ENCODE results near the gene LONRF2. TPM values are rescaled to one million over a fixed set of nuclear protein-coding genes. Genes with fewer than 3 reads are reported as not detected.
"Not testable (repeated sequence)": the region's sequence is repeated elsewhere in the genome, so short reads cannot be mapped to it uniquely, and the experiment has no call there.

Gene LONRF2
- polyA plus RNA-seq, 2 of the 4 experiments (the other 2 are of a cell fraction) = 4.8 to 17.9 TPM

DNA sequence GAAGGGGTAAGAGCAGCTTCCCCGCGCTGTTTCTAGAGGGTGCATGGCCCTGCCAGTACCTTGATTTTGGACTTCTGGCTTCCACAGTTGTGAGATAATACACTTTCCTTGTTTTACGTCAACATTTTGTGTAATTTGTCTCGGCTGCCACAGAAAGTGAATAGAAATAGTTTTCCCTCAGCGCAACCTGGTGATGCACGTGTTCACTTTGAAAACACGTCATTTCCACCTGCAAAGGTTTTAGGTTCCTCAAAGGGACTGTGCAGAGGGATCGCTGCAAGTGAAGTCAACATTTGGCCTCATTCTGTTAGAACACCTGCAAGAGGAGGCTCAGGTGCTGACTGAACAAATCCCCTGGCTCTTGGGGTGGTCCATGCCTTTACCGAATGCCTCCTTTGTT, 71.7 kb downstream of the LONRF2 start (continued):
- no peak for TF ChIP-seq HMGXB4 (CRISPR knock-in tag; IDR thresholded peaks at IDR 0.05; ENCODE audit: borderline replicate concordance)
- no peak for TF ChIP-seq KDM1A (IDR thresholded peaks at IDR 0.05; ENCODE audit: low read depth)
- TF ChIP-seq RARB (CRISPR knock-in tag; IDR thresholded peaks at IDR 0.05) = no peak

DNA sequence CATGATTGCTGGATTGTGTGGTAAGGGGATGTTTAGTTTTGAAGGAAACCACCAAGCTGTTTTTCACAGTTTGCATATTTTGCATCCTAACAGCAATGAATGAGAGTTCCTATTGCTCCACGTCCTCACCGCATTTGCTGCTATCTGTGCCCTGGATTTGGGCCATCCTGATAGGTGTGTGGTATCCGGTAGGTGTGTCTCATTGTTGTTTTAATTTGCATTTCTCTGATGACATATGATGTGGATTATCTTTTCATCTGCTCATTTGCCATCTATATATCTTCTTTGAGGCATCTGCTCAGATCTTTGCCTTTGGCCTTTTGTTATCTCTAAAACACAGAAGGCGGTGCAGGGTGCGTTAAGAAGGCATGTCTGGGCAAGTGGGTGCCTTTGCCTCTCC, 73.3 kb downstream of the LONRF2 start:
- no peak overlapping the region for H3K27ac ChIP-seq
- no peak for FAIRE-seq
- no peaks in the 10 kb centered on the region for H3K4me1 ChIP-seq
- H3K4me3 ChIP-seq = no peak overlapping the region
- no peak for DNase-seq (ENCODE audit: low read depth in 1 of 2, low spot score in 1 of 2)
- ChIA-PET CTCF (interaction anchor here (1.4 to 4.0 kb wide), 4 partner anchors 9 to 689 kb away, joined by 5 to 38 read pairs (median 7); no protein-coding TSS in a partner anchor), POLR2A (no interaction called here)
- H3K4me2 ChIP-seq = no peak overlapping the region
- TF ChIP-seq GATA3 (IDR thresholded peaks at IDR 0.05; ENCODE audit: borderline replicate concordance) (no peak), SREBF2 (IDR thresholded peaks at IDR 0.05) (no peak), TFCP2L1 (CRISPR knock-in tag; IDR thresholded peaks at IDR 0.05) (no peak), PHF8 (IDR thresholded peaks at IDR 0.05; ENCODE audit: borderline replicate concordance, low read depth) (no peak), HEYL (CRISPR knock-in tag; IDR thresholded peaks at IDR 0.05) (no peak), JUN (IDR thresholded peaks at IDR 0.05) (no peak), MYC (IDR thresholded peaks at IDR 0.05; ENCODE audit: borderline replicate concordance, low read length) (no peak), HOXA7 (CRISPR knock-in tag; IDR thresholded peaks at IDR 0.05) (no peak), EP300 (IDR thresholded peaks at IDR 0.05) (no peak), RAD21 (conservative IDR thresholded peaks at IDR 0.05 in 1 of 2, IDR thresholded peaks at IDR 0.05 in 1 of 2) (no peak)
- TF ChIP-seq, protein P1, sequence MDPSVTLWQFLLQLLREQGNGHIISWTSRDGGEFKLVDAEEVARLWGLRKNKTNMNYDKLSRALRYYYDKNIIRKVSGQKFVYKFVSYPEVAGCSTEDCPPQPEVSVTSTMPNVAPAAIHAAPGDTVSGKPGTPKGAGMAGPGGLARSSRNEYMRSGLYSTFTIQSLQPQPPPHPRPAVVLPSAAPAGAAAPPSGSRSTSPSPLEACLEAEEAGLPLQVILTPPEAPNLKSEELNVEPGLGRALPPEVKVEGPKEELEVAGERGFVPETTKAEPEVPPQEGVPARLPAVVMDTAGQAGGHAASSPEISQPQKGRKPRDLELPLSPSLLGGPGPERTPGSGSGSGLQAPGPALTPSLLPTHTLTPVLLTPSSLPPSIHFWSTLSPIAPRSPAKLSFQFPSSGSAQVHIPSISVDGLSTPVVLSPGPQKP (IDR thresholded peaks at IDR 0.05; ENCODE audit: low read depth, low read length) = no peak
- TF ChIP-seq, protein P2, sequence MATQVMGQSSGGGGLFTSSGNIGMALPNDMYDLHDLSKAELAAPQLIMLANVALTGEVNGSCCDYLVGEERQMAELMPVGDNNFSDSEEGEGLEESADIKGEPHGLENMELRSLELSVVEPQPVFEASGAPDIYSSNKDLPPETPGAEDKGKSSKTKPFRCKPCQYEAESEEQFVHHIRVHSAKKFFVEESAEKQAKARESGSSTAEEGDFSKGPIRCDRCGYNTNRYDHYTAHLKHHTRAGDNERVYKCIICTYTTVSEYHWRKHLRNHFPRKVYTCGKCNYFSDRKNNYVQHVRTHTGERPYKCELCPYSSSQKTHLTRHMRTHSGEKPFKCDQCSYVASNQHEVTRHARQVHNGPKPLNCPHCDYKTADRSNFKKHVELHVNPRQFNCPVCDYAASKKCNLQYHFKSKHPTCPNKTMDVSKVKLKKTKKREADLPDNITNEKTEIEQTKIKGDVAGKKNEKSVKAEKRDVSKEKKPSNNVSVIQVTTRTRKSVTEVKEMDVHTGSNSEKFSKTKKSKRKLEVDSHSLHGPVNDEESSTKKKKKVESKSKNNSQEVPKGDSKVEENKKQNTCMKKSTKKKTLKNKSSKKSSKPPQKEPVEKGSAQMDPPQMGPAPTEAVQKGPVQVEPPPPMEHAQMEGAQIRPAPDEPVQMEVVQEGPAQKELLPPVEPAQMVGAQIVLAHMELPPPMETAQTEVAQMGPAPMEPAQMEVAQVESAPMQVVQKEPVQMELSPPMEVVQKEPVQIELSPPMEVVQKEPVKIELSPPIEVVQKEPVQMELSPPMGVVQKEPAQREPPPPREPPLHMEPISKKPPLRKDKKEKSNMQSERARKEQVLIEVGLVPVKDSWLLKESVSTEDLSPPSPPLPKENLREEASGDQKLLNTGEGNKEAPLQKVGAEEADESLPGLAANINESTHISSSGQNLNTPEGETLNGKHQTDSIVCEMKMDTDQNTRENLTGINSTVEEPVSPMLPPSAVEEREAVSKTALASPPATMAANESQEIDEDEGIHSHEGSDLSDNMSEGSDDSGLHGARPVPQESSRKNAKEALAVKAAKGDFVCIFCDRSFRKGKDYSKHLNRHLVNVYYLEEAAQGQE (IDR thresholded peaks at IDR 0.05) = no peak
- 75% methylated on average over 5 of the region's 5 CpGs for WGBS (ENCODE audit: missing lambda C conversion rate)
- ATAC-seq = no peak
- H3K9me3 ChIP-seq = no peaks in the 10 kb centered on the region

GRCh38 chr2:100248556-100248955, 73.7 kb downstream of the LONRF2 start:
- H3K9me3 ChIP-seq; FAIRE-seq; ATAC-seq; POLR2A ChIA-PET; DNase-seq (ENCODE audit: low read depth in 1 of 2, low spot score in 1 of 2); H3K4me3 ChIP-seq; H3K4me2 ChIP-seq; H3K4me1 ChIP-seq; H3K27ac ChIP-seq: not testable (repeated sequence)
- WGBS (ENCODE audit: missing lambda C conversion rate) = 65% methylated on average over 9 of the region's 9 CpGs
- CTCF ChIA-PET = interaction anchor here (1.4 to 2.4 kb wide), 3 partner anchors 9 to 689 kb away, joined by 5 to 7 read pairs (median 7); no protein-coding TSS in a partner anchor

- ATAC-seq = no peak
- Histone ChIP-seq H3K4me3 (no peak overlapping the region), H3K4me2 (no peak overlapping the region), H3K27ac (no peak overlapping the region), H3K4me1 (no peaks in the 10 kb centered on the region), H3K9me3 (no peaks in the 10 kb centered on the region)
- ChIA-PET CTCF (interaction anchor here (2.4 to 3.5 kb wide), 2 partner anchors 133 to 689 kb away, joined by 7 to 31 read pairs; no protein-coding TSS in a partner anchor), POLR2A (no interaction called here)
- no peak for TF ChIP-seq NPAS2 (CRISPR knock-in tag; IDR thresholded peaks at IDR 0.05; ENCODE audit: borderline replicate concordance)
- no peak for TF ChIP-seq FOSL2 (IDR thresholded peaks at IDR 0.05)
- no peak for TF ChIP-seq FOSL2 (CRISPR knock-in tag; IDR thresholded peaks at IDR 0.05)
- no peak for TF ChIP-seq BHLHE40 (IDR thresholded peaks at IDR 0.05; ENCODE audit: low read depth, low read length)
- no peak for TF ChIP-seq ZC3H11A (IDR thresholded peaks at IDR 0.05)
- no peak for TF ChIP-seq JUNB (IDR thresholded peaks at IDR 0.05)
- TF ChIP-seq, protein P3, sequence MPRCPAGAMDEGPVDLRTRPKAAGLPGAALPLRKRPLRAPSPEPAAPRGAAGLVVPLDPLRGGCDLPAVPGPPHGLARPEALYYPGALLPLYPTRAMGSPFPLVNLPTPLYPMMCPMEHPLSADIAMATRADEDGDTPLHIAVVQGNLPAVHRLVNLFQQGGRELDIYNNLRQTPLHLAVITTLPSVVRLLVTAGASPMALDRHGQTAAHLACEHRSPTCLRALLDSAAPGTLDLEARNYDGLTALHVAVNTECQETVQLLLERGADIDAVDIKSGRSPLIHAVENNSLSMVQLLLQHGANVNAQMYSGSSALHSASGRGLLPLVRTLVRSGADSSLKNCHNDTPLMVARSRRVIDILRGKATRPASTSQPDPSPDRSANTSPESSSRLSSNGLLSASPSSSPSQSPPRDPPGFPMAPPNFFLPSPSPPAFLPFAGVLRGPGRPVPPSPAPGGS (IDR thresholded peaks at IDR 0.05) = no peak
- no peak for TF ChIP-seq HOXB13 (CRISPR knock-in tag; IDR thresholded peaks at IDR 0.05; ENCODE audit: low read depth)
- no peak for TF ChIP-seq NR3C1 (IDR thresholded peaks at IDR 0.05)
- no peak for DNase-seq (ENCODE audit: low read depth in 1 of 2, low spot score in 1 of 2)
- 52% methylated on average over 4 of the region's 4 CpGs for WGBS (ENCODE audit: missing lambda C conversion rate)
- FAIRE-seq = no peak
Observed at GRCh38 chr2:100248044-100248330, 74.3 kb downstream of the LONRF2 start.
